Left hindlimb (tissue), 1 donor: ENCODE results near the gene CLEC3B.
"Not testable (repeated sequence)": the region's sequence is repeated elsewhere in the genome, so short reads cannot be mapped to it uniquely, and the experiment has no call there.

Experiments
- DNase-seq: peaks from one replicate; pipeline ENCODE4 v3.0.0-alpha.2; 2018

Gene CLEC3B

GRCh38 chr3:45071075-45071474 is 45.0 kb downstream of the CLEC3B start:
- DNase-seq = no peak

- DNase-seq = no peak
Measured at GRCh38 chr3:45075821-45076625, 49.9 kb downstream of the CLEC3B start.

- not testable (repeated sequence) for DNase-seq
Measured at GRCh38 chr3:45078256-45078655, 52.2 kb downstream of the CLEC3B start.

- DNase-seq = no peak
Measured at GRCh38 chr3:45078910-45079522, 52.9 kb downstream of the CLEC3B start.

DNA sequence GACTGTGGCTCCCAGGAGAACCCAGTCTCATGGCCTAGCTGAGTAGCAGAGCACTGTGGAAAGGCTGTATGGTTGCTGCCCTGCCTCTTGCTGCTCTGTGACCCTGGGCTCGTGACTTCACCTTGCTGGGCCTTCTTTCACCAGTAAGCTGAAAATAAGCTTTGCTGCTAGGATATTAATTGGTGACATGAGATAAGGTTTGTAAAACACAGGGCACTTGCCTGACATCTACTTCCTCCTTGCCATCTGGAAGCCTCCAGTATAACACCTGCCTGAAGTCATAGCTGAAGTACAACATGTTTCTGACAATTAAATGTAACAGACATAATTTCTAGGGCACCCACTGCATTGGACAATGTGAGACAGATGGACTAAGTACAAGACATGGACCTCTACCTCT is 53.6 kb downstream of the CLEC3B start:
- DNase-seq = no peak

- no peak for DNase-seq
Measured at GRCh38 chr3:45080824-45081223, 54.7 kb downstream of the CLEC3B start.

DNA sequence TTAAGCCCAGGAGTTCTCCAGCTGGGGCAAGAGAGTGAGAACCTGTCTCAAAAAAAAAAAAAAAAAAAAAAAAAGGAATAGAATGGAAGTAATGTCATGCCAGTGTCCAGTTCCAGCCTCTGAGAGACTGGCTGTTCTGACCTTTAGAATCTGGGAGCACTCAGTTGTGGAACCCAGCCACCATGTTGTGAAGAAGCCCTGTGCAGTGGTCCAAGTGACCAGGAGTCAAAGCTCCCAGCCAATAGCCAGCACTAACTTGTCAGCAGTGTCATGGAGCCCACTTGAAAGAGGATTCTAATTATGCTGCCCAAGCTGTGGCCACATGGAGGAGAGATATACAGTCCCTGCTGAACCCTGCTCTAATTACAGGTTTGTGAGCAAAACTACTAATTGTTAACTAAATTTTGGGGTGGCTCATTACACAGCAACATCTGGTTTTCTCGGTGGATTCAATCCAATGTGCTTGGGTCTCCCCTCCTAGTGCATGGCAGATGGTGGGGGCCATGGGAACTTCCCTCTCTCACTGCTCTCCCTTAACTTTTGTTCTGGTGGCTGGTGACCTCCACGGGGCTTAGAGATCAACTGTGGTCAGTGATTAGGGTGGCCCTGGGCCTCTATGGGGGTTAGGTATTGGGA is 55.5 kb downstream of the CLEC3B start:
- no peak for DNase-seq

GRCh38 chr3:45082142-45082538 is 56.0 kb downstream of the CLEC3B start:
- no peak for DNase-seq

DNA sequence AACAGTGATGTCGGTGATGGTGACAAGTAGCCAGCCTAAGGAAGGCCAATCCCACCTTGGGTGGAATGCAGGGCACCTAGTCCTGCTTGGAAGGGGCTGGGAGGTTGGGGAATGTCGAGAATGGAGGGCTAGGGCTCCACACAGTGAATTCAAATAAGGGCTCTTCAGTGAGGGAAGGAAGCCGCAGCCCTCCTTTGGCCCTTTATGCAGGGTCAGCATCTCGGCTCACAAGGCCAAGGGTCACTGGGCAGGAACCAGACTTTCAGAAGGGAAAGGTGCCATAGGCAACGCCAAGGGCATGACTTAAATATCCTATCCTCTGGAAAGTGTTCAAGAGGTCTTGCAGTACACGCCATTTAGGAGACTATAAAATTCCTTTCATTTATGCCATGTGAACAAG is 56.9 kb downstream of the CLEC3B start:
- no peak for DNase-seq

DNA sequence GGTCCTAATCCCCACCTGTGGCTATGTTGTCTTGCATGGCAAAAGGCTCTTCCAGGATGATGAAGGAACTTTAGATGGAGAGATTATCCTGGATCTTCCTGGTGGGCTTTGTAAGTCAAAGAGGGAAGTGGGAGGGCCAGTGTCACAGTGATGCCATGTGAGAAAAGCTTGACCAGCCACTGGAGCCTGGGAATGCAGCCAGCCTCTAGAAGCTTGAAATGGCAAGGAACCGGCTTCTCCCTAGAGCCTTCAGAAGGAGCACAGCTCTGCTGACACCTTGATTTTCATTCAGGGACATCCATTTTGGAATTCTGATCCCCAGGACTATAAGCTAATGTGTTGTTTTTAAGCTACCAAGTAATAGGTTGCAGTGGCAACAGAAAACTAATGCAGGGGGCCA is 58.3 kb downstream of the CLEC3B start:
- no peak for DNase-seq

DNA sequence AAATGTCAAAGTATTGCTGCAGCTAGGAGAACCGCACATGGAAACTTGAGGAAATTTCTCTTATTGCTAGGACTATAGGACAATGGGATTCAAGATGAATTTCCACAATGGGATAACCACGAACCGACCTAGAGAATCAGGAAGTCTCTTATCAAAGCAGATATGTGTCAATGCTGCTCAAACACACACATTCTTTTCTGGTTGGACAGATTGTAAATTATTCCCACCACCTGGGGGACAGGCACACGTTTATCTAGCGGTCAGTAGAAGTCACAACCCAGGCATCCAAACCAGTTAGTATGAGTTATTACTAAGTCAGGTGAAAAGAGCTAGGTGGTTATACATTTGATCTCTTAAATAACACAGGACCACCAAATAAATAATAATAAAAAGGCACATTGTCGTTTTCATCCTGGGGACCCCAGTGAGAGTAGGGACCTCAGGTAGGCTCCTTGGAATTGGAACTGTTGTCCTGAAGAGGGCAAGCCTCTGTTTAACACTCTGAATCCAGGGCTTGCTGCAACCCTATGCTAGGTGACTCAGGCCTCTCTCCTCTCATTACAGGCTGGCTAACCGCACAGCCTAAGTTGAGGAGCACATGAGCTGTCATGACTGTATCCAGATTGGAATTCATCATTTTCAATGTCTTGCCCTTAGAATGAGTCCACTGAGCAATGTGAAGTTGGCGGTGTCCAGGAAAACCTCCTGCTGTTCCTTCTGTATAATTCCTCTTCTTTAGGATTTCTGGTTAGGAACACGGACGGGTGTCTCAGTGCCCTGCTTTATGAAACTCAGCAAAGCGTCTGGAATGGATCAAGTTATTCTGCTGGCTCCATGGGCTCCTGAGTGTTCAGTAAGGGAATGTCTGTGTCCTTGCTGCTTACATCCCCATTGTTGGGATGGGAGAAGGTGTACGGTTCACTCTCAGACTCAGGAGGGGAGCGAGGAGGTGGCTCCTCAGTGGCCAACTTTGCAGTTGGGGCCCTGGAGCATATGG is 59.0 kb downstream of the CLEC3B start:
- no peak for DNase-seq
